ENCODE measurements around the gene SPANXN5.
"Not testable (repeated sequence)": the region's sequence is repeated elsewhere in the genome, so short reads cannot be mapped to it uniquely, and the experiment has no call there.

Gene SPANXN5, protein sequence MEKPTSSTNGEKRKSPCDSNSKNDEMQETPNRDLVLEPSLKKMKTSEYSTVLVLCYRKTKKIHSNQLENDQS

DNA sequence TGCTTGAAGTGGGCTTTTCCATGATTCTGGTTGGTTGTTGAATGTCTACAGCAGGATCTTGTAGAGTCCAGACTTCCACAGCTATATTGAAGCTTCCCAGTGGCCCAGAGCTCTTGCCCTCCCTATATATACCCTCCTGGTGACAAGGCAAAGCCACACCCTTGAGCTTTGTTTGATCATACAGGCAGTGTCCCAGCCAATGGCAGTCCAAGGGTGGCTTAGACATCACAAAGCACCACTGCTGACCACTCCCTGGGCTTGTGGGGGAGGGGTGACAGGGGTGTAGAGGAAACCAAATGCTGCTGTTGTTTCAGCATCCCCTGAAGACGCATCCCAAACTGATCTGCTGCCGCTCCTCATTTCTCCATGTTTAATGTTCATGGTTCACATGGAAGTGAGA lies at the start of gene SPANXN5:
Gene SPANXN5 (minus strand): TSS at position 101 of the 400 bp plus-strand sequence. CDS start 79 bp downstream, at position 22.
- DNase-seq, result not testable (repeated sequence)

DNA sequence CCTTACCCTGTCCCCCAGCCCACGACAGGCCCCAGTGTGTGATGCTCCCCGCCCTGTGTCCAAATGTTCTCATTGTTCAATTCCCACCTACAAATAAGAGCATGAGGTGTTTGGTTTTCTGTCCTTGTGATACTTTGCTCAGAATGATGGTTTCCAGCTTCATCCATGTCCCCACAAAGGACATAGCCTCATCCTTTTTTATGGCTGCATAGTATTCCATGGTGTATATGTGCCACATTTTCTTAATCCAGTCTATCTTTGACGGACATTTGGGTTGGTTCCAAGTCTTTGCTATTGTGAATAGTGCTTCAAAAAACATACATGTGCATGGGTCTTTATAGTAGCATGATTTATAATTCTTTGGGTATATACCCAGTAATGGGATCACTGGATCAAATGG lies 46.4 kb upstream of the SPANXN5 start:
- not testable (repeated sequence) for DNase-seq

DNA sequence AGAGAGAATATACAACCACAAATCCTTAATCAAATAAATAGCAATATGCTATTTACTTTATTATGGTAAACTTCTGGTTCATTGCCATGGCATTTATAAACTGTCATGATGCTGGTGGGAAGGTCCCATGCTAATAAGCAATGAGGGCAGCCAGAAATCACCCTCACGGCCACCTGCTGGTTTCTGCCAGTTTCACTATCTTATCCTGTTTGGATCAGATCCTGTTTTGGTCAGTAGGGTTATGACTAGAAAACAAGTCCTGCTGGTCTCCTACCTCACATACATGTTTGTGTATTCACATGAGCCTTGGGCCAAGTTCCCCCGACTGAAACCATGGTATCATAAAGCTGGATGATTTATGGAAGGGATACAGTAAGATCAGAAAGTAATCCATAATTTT lies 41.9 kb upstream of the SPANXN5 start:
- DNase-seq, result no peak

DNA sequence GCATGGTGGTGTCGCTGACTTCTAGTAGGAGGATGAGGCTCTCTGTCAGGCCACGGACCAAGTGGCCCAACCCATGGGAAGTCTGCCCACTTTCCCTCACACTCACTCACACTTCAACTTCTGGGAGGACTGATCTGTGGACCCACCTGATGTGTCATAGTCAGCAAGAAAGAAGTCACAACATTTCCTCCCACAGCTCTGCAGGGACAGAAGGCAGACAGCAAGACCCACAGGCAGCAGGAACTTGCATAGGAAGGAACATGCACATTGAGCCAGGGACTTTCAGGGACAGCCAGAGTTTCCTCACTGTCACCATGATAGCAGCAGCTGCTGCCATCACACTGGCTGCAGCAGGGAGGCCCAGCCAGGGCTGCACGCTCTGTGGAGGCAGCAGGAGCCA lies 33.3 kb upstream of the SPANXN5 start:
- DNase-seq, result no peak

DNA sequence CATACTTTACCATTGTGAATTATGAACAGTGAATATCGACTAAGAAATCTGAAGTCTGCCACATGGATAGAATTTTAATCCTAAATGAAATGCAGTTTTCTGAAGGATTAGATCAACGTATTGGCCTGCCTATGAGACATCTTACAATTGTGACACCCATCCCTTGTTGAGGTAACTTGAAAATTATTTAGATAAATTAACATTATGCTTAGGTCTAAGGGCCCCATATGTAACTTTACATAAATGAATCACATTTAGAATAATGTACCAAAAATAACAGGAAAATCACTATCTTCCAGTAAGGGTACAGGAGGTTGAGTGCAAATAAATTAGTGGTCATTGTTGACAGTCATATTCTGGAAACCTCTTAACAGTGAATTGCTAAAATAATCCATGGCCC lies 27.4 kb upstream of the SPANXN5 start:
- DNase-seq, result no peak

DNA sequence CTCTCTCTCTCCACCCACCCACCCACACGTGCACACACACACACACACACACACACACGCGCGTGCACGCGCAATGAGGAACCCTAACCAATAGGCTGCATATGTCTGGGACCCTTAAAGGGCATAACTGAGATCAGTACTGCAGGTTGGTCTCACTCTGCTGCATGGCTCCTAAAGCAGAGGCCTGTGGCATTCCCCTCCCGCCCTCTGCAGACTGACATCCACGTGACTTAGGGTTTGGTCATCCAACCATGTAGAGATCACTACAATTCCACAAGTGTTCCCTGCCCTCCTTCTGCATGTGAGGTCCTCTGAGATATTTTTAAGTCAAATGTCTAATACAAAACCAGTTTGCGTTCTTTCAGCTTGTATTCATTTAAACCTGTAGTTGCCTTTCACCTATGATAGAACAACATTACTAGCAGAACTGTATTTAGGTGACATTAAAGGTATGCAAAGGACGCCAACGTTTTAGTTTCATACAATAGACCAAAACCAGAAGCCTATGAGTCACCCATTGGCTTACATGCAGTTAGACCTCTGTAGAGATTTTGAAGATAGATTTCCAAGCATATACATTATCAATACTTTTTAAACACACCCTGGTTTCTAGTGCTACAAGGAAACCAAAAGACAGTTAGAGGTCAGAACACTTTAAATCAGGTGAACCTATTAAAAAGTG lies 24.0 kb upstream of the SPANXN5 start:
- no peak for DNase-seq

DNA sequence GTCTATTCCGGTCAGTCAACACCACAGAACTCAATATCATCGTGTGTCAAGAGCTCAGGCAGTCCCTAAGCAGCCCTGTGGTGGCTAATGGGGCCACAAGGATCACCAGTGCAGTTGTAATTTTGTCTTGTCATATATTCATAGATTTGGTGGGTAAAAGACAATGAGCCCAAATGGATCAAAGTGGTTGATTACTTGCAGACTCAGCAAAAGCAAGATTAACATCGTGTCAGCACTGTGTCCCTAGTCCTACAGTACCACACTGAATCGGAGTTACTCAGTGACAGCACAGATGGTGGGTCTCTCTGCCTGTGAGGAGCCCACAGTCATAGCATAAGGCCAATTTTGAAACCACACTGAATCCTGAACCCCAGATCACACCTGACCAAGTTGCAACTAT lies 22.6 kb upstream of the SPANXN5 start:
- DNase-seq, result no peak

DNA sequence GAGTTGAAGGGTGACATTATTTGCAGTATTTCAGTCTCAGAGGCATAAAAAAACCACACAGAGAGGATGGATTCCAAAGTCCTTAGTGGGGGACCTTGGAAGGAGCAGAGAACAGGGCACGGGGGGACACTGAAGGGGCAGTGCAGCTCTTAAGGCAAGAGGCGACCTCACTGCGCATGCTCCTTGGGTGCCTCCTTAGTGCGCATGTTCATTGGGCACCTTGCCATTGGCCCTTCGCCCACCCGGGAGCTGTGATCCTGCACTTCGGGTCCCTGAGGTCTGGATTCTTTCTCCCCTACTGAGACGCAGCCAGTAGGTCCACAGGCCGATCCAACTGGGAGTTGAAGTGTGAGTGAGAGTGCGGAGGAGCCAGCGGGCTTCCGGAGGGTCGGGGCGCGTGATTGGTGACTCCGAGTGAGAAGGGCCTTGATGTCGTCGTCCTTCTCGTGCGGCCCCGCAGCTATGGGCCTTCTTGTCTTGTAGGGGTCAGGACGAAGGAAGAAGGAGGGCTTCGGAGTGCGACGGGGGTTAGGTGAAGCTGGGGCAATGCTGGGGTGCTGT lies 13.9 kb upstream of the SPANXN5 start, which contains the start of gene XAGE5:
Gene XAGE5 (plus strand): TSS at position 223 of the 561 bp plus-strand sequence. CDS start 1,280 bp downstream, outside the sequence.
- DNase-seq, result no peak

DNA sequence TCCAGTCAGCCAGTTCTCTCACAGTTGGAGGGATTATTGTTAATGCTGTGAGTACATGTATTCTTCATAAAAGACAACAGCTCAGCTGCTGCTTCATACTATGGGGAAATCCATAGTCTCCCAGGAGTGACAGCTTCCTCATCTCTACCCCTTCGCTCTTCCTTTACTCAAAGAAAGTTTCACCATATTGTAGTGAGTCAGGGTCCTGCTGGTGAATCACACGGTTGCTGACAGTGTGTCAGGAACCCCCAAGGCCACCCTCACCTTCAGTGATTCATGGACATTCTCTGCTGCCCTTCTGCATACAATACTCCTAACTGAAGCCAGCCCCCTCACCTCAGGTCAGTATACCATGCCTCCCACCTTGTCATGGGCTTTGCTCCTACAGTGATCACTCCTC lies 7.6 kb upstream of the SPANXN5 start:
- not testable (repeated sequence) for DNase-seq

DNA sequence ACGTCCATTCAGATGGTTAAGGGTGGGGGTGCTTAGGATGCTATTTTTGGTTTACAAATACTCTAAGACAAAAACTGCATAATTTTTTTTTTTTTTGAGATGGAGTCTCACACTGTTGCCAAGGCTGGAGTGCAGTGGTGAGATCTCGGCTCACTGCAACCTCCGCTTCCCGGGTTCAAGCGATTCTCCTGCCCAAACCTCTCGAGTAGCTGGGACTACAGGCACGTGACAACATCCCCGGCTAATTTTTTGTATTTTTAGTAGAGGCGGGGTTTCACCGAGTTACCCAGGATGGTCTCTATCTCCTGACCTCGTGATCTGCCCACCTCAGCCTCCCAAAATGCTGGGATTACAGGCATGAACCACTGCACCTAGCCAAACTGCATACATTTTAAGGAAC lies 23.7 kb downstream of the SPANXN5 start:
- not testable (repeated sequence) for DNase-seq

DNA sequence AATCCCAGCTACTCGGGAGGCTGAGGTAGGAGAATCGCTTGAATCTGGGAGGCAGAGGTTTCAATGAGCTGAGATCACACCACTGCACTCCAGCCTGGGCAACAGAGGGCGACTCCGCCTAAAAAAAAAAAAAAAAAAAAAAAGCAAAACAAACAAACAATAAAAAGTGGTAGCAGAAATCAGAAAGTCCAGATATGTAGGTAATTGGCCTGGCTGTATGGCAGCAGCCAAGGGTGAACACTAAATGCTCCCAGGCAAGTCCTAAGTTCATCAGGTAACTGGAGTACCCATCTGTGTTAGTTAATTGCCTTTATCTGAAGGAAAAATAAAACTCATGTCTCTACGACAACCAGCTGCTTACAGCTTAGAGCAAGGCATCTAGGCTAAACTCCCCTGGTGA lies 31.2 kb downstream of the SPANXN5 start:
- DNase-seq, result not testable (repeated sequence)

DNA sequence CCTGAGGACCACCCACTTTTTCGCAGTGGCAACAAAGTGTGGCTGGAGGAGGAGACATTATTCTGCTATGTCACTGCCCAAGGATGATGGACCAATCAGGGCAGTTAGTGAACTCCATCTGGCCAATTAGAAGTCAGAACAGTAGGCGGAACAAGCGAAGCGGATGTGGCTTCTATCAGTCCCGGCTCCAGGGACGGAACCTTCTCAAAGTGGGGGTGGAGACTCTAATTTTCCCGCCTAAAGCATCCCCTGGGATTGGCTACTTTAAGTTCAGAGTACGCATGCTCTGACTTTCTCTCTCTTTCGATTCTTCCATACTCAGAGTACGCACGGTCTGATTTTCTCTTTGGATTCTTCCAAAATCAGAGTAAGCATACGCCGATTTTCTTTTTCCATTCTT lies 46.3 kb downstream of the SPANXN5 start, which contains the start of gene SSX2B:
Gene SSX2B (plus strand): TSS at position 301 of the 400 bp plus-strand sequence. CDS start 1,429 bp downstream, outside the sequence.
- DNase-seq, result not testable (repeated sequence)

Data from NCI-H2171 (cell line).